Measurements from ENCODE around the gene TAF6L.

- no peak for TF ChIP-seq CTCF (IDR thresholded peaks at IDR 0.05)
- no peak for TF ChIP-seq POLR2A (IDR thresholded peaks at IDR 0.05)
Measured at GRCh38 chr11:62796281-62796680, 25.1 kb downstream of the TAF6L start.

Data from testis (tissue), 2 donors.